Cardiac septum (tissue), 1 donor: ENCODE data around the gene TEX13D. TPM values are rescaled to one million over a fixed set of nuclear protein-coding genes. Genes with fewer than 3 reads are reported as not detected.

ENCODE experiments used
- DNase-seq: peaks from one replicate; pipeline ENCODE4 v3.0.0-alpha.2; 2020; ENCODE audit warnings: low spot score
- intact Hi-C: fragments of 100-400 bp; cut with DNase I; formaldehyde crosslinking; loops from one replicate; pipeline ENCODE4 v1.14.0; 2022
- total RNA-seq: library from RNA; stranded (reverse); fragmentation: NEBNext Ultra II Directional; extraction: Animal tissue kit (Norgen Biotek cat#: 25700); gene quantifications from one replicate; pipeline ENCODE4 v1.2.1, GENCODE V29; 2021
- donor health status: DM: no; HTN: no; CAD: no.

Gene TEX13D
- total RNA-seq, 1 donor from 2014 or later: not detected

- intact Hi-C loops: no loop called here
- no peak for DNase-seq
Observed at GRCh38 chrX:124346877-124347241, 14.4 kb downstream of the TEX13D start.

DNA sequence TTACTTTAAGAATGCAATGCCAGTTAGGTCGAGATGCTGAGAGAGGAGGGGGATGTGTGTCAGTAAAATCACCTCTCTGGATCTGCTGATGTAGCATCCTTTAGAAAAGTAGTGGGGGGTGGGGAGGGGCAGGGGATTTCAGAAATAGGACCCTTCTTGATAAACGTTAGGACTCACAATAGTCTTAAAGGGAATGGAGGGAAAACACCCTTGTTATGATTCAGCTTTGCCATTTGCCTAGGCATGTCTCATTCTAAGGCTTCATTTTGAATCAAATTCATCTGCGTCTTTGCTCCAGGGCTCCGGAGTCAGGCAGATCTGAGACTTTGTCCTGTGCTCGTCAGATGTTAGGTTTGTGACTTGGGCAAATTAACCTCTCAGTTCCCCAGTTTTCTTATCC is 14.8 kb downstream of the TEX13D start:
- intact Hi-C loops: no loop called here
- no peak for DNase-seq

GRCh38 chrX:124348182-124348581 is 15.7 kb downstream of the TEX13D start:
- no peak for DNase-seq
- intact Hi-C loops: no loop called here

GRCh38 chrX:124348885-124349453 is 16.5 kb downstream of the TEX13D start:
- intact Hi-C loops: no loop called here
- no peak for DNase-seq

GRCh38 chrX:124354648-124355047 is 22.2 kb downstream of the TEX13D start:
- intact Hi-C loops: no loop called here
- no peak for DNase-seq

GRCh38 chrX:124358800-124359383 is 26.4 kb downstream of the TEX13D start:
- intact Hi-C loops: no loop called here
- DNase-seq: no peak

DNA sequence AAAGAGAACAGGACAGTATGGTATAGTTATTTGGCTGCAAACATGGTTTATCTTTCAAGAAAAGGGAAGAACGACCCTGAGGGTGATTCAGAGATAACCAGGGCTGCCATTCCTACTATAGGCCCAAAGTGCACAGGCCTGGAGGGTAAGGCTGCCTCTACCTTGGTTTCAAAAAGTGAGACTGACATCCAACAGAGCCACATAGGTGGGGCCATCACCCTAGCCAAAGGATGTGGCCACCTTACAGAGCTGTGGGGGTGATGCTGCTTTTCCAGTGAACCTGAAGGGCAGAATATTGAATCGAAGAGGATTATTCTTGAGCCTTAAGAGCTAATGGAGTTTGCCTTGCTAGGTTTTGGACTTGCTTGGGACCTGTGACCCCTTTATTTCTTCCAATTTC is 29.6 kb downstream of the TEX13D start:
- intact Hi-C loops: no loop called here

GRCh38 chrX:124362761-124363160 is 30.3 kb downstream of the TEX13D start:
- intact Hi-C loops: no loop called here

More for the DNA sequence above, 29.6 kb downstream of the TEX13D start:
- DNase-seq: no peak

DNA sequence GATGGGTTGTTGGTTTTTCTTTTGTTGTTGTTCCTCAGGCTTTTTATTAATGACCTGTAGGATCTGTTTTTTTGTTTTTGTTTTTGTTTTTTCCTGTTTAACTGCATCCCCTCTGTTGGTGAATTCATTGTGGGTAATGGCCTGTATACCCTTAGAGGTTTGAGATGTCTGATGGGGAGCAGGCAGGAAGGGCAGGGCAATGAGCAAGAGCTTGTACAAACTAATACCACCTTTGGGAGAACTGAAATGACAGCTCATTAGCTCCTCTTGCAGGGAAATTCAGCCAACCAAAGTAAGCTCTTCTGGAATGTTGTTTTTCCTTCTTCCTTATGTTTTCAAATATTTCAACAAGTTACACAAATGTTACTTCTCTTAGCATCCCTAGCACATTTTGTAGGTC is 37.3 kb downstream of the TEX13D start:
- no peak for DNase-seq
- intact Hi-C loops: no loop called here

More at GRCh38 chrX:124362761-124363160, 30.3 kb downstream of the TEX13D start:
- no peak for DNase-seq

- no peak for DNase-seq
- intact Hi-C loops: no loop called here
Observed at GRCh38 chrX:124373348-124373747, 40.9 kb downstream of the TEX13D start.

GRCh38 chrX:124378643-124379042 is 46.2 kb downstream of the TEX13D start:
- DNase-seq: no peak

GRCh38 chrX:124383354-124383753 is 50.9 kb downstream of the TEX13D start:
- intact Hi-C loops: no loop called here
- DNase-seq: no peak

More at GRCh38 chrX:124378643-124379042, 46.2 kb downstream of the TEX13D start:
- intact Hi-C loops: no loop called here

DNA sequence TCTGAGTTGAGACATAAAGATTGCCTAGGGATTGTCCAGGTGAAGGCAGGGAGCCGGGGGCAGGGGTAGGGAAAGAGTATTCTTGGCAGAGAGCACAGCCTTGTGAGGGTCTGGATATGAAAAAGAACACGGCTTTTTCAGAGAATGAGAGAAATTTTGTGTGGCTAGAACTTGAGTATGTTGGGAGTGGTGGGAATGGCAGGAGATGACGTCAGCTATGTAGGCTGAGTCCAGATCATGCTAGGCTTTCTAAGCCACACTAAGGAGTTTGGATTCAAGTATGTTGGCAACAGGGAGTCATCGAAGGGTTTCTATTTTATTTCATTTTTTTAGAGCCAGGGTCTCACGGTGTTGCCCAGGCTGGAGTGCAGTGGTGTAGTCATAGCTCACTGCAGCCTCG is 53.9 kb downstream of the TEX13D start:
- no peak for DNase-seq
- intact Hi-C loops: no loop called here

Other genes starting within 250 kb of the TEX13D start
- gene SH2D1A, start 13.9 kb downstream of the TEX13D start, total RNA-seq: 0.19 TPM